HepG2 (cell line): ENCODE results near the gene KAT14. TPM values are rescaled to one million over a fixed set of nuclear protein-coding genes. Genes with fewer than 3 reads are reported as not detected.
A peak's percentile ranks its signal among the peaks of the same experiment; 100 is the strongest.

Experiments
- ATAC-seq: fragments of 200-7000 bp; cut with Tn5 transposase; 3 replicates; pipeline ENCODE4 v1.9.1; 2020; ENCODE audit warnings: mild to moderate bottlenecking, moderate library complexity
- BruUV-seq: library from RNA; stranded (reverse); fragments of 400-500 nt; replicated peaks from 2 replicates; lab custom pipeline; 2021; lab: Mats Ljungman, UMichigan
- CTCF ChIA-PET: fragments of 300-600 bp; formaldehyde crosslinking; extraction: SDS; loops from one replicate; lab custom pipeline; 2021; ENCODE audit warnings: low total read pairs, inconsistent platforms, low intra/inter-chr PET ratio; lab: Yijun Ruan, JAX
- POLR2A ChIA-PET: fragments of 350-600 bp; sonication (Branson Sonifier 250); formaldehyde crosslinking; loops from one replicate; lab custom pipeline; 2020; ENCODE audit warnings: antibody characterized with exemption, inconsistent platforms; lab: Yijun Ruan, JAX
- DNase-seq: peaks from one replicate; pipeline ENCODE4 v3.0.0-alpha.2; 2015; ENCODE audit warnings: low spot score
- FAIRE-seq: peaks from 3 replicates; lab custom pipeline; 2011; peaks lifted over from hg19 to GRCh38; lab: Jason Lieb, UNC
- H2AFZ ChIP-seq: one replicate; pipeline ENCODE4 v1.6.1; 2011; ENCODE audit warnings: low read length, inconsistent platforms
- H3K27ac ChIP-seq: fragments of 300-600 bp; 3 replicates; pipeline ENCODE4 v1.8.0; 2011; ENCODE audit warnings: mixed run types, mild to moderate bottlenecking, mixed read lengths, low read length, inconsistent platforms; ENCODE audit not compliant: insufficient read depth; ENCODE audit errors: extremely low read length
- H3K27me3 ChIP-seq, 2 experiments: fragments of 200-600 bp in 1 of 2; 2 replicates in 1 of 2; 3 replicates in 1 of 2; pipeline versions ENCODE4 v1.6.0 to v1.8.0; 2011; ENCODE audit warnings: low read length in 2 of 2, mild to moderate bottlenecking in 2 of 2, moderate library complexity in 2 of 2, inconsistent platforms in 1 of 2; ENCODE audit not compliant: insufficient read depth in 2 of 2, control insufficient read depth in 1 of 2
- H3K36me3 ChIP-seq, 2 experiments: fragments of 200-600 bp in 1 of 2; replicated peaks in 1 of 2; 2 replicates in 1 of 2; 3 replicates in 1 of 2; pipeline versions ENCODE4 v1.5.1 to v1.8.0; 2011; ENCODE audit warnings: low read length in 2 of 2, inconsistent platforms in 1 of 2; ENCODE audit not compliant: insufficient read depth in 2 of 2, control insufficient read depth in 1 of 2
- H3K4me1 ChIP-seq: 2 replicates; pipeline ENCODE4 v1.5.1; 2012; ENCODE audit warnings: low read length, inconsistent platforms; ENCODE audit not compliant: insufficient read depth
- H3K4me2 ChIP-seq: 2 replicates; pipeline ENCODE4 v1.6.0; 2011; ENCODE audit warnings: low read depth, low read length, inconsistent platforms
- H3K4me3 ChIP-seq, 3 experiments: fragments of 200-600 bp in 1 of 3; sonication (generic), shearing (Covaris generic) in 1 of 3; replicated peaks in 1 of 3; 2 replicates each; pipeline ENCODE4 v1.5.1; 2011 to 2016; ENCODE audit warnings: low read length in 3 of 3, inconsistent platforms in 2 of 3, low read depth in 2 of 3, mild to moderate bottlenecking in 2 of 3, control low read depth in 1 of 3, mixed read lengths in 1 of 3; ENCODE audit not compliant: insufficient read depth in 1 of 3
- H3K79me2 ChIP-seq: one replicate; pipeline ENCODE4 v1.6.1; 2011; ENCODE audit warnings: low read length, inconsistent platforms; ENCODE audit not compliant: insufficient read depth
- H3K9ac ChIP-seq: 2 replicates; pipeline ENCODE4 v1.6.0; 2011; ENCODE audit warnings: mild to moderate bottlenecking, low read depth, low read length, inconsistent platforms; ENCODE audit not compliant: insufficient read depth
- H3K9me3 ChIP-seq: 2 replicates; pipeline ENCODE4 v1.5.1; 2012; ENCODE audit warnings: mild to moderate bottlenecking, low read length
- H4K20me1 ChIP-seq: 2 replicates; pipeline ENCODE4 v1.6.0; 2011; ENCODE audit warnings: inconsistent platforms, mild to moderate bottlenecking, low read length, moderate library complexity; ENCODE audit not compliant: insufficient read depth
- CEBPG ChIP-seq: IDR thresholded peaks from 2 replicates; pipeline ENCODE4 v1.6.1; 2016
- DMAP1 ChIP-seq: IDR thresholded peaks from 2 replicates; pipeline ENCODE4 v1.6.1; 2016
- IRF1 ChIP-seq: sonication (generic); formaldehyde crosslinking; IDR thresholded peaks from 2 replicates; pipeline ENCODE4 v1.4.0; 2020; ENCODE audit warnings: low read depth, mild to moderate bottlenecking, missing genetic modification reagents
- NFE2L1 ChIP-seq: sonication (generic); formaldehyde crosslinking; IDR thresholded peaks from 2 replicates; pipeline ENCODE4 v1.4.0; 2020; ENCODE audit warnings: missing genetic modification reagents, mild to moderate bottlenecking, borderline replicate concordance
- PRMT3 ChIP-seq: sonication (generic); formaldehyde crosslinking; IDR thresholded peaks from 2 replicates; pipeline ENCODE4 v1.8.1; 2022; ENCODE audit warnings: low read depth, mild to moderate bottlenecking, moderate library complexity, missing genetic modification reagents, borderline replicate concordance
- RCOR2 ChIP-seq: IDR thresholded peaks from 2 replicates; pipeline ENCODE4 v1.6.1; 2016; ENCODE audit warnings: missing biosample characterization, missing genetic modification reagents
- TBP ChIP-seq: sonication (generic); formaldehyde crosslinking; IDR thresholded peaks from 2 replicates; pipeline ENCODE4 v1.5.0; 2020; ENCODE audit warnings: missing genetic modification reagents
- ZBTB25 ChIP-seq: IDR thresholded peaks from 2 replicates; pipeline ENCODE4 v1.6.1; 2018; ENCODE audit warnings: missing genetic modification reagents
- ZBTB33 ChIP-seq: sonication (generic); formaldehyde crosslinking; IDR thresholded peaks from 2 replicates; pipeline ENCODE4 v1.4.0; 2020; ENCODE audit warnings: missing genetic modification reagents
- ZNF468 ChIP-seq: sonication (generic); formaldehyde crosslinking; IDR thresholded peaks from 2 replicates; pipeline ENCODE4 v1.8.0; 2022; ENCODE audit warnings: mild to moderate bottlenecking, moderate library complexity, missing genetic modification reagents
- ZNF510 ChIP-seq: sonication (generic); formaldehyde crosslinking; IDR thresholded peaks from 2 replicates; pipeline ENCODE4 v1.4.0; 2020; ENCODE audit warnings: low read depth, mild to moderate bottlenecking, missing genetic modification reagents
- WGBS: methylation state at CpG from one replicate; pipeline ENCODE4 v1.1.6; 2017; ENCODE audit warnings: low lambda C conversion rate; 5-methylcytosine and 5-hydroxymethylcytosine counted together
- in situ Hi-C: cut with HindIII; loops from 2 replicates; pipeline ENCODE4 v1.10.0; 2017; ENCODE audit warnings: low pct_unique_long_range_greater_than_20kb; ENCODE audit not compliant: extremely low pct_ligation_motif_present
- intact Hi-C: fragments of 100-400 bp; cut with micrococcal nuclease; formaldehyde crosslinking; loops from one replicate; pipeline ENCODE4 v1.10.0; 2022; ENCODE audit not compliant: unreplicated experiment
- polyA plus RNA-seq, 8 experiments: library from polyadenylated mRNA; depleted of rRNA in 3 of 8; stranded (reverse) in 7 of 8; unstranded in 1 of 8; fragments of >200 nt; fragmentation: Illumina TruSeq in 4 of 8; extraction: Trizol in 4 of 8; gene quantifications; 2 replicates each; pipeline versions ENCODE4 v1.2.1 to v1.2.3, GENCODE V29; 2011 to 2016; ENCODE audit warnings: low read depth in 4 of 8, missing spikeins in 1 of 8, mixed read lengths in 1 of 8; ENCODE audit not compliant: insufficient read depth in 1 of 8
- total RNA-seq, 5 experiments: library from RNA; depleted of rRNA; stranded (reverse); fragments of >200 nt; fragmentation: Illumina TruSeq; extraction: Trizol; gene quantifications; 2 replicates each; pipeline ENCODE4 v1.2.3, GENCODE V29; 2016; ENCODE audit warnings: low read depth in 1 of 5
- TF ChIP-seq, protein P1 (sequence below): sonication (generic); formaldehyde crosslinking; IDR thresholded peaks from 2 replicates; pipeline ENCODE4 v1.5.0; 2020; ENCODE audit warnings: missing genetic modification reagents
- TF ChIP-seq, protein P2 (sequence below): sonication (generic); formaldehyde crosslinking; IDR thresholded peaks from 2 replicates; pipeline ENCODE4 v1.4.0; 2020; ENCODE audit warnings: mild to moderate bottlenecking, missing genetic modification reagents
- TF ChIP-seq, protein P3 (sequence below): sonication (generic); formaldehyde crosslinking; IDR thresholded peaks from 2 replicates; pipeline ENCODE4 v1.4.0; 2020; ENCODE audit warnings: missing genetic modification reagents

The KAT14 gene
- total and polyA plus RNA-seq, 2 of the 13 experiments (the other 11 are each of a cell fraction or from before 2014, with no cell fraction given): 5.1 to 15.1 TPM

DNA sequence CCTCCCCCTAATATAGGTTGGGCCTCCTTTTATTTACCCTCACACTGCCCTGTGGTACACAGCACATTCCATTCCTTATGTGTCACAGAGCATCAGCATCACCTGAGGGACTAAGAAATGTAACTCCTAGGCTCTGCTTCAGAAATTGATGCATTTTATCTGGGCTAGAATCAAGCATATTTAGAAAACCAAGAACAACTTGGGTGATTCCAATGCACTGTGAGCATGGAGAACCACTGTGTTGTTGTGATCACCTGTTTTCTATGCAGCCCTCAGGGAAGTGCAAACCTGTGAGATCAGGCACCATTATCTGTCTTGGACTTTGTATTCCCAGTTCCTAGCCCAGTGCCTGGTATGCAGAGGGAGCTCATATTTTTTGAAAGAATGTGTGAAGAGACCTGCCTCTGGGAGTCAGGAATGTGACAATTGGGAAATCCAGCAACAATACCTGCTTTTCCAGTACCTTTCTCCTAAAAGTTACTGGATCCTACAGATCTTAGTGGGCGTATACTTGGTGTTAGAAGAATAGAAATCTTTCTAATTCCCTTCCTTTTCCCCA lies 7.0 kb downstream of the KAT14 start:
- ChIA-PET CTCF (no interaction called here), POLR2A (interaction anchor here (0.6 to 1.7 kb wide), 4 partner anchors 32 to 363 kb away, joined by 3 to 8 read pairs (median 3); partner anchors contain the start of genes SEC23B and ZNF133)
- BruUV-seq: no TSS peak
- in situ Hi-C loops (no loop called here), intact Hi-C loops (loop anchor here (5.0 kb wide), 1 partner anchor 133 kb away; no protein-coding TSS in a partner anchor)
- peaks cover 16% of the 10 kb centered on the region for H3K79me2 ChIP-seq
- no peak overlapping the region for H3K9ac ChIP-seq
- H3K9me3 ChIP-seq: no peaks in the 10 kb centered on the region
- DNase-seq (peak; percentile 95), FAIRE-seq (peak; percentile 97), ATAC-seq (peak; percentile 96)
- no peaks in the 10 kb centered on the region for H3K27me3 ChIP-seq
- peak overlapping the region; percentile 49 for H3K27ac ChIP-seq
- H3K4me2 ChIP-seq: peak overlapping the region; percentile 21
- no peak overlapping the region for H2AFZ ChIP-seq
- WGBS: 33% methylated on average over 1 of the region's 1 CpG
- peaks cover 46% of the 10 kb centered on the region for H3K4me1 ChIP-seq
- peaks cover 4% of the 10 kb centered on the region; the same call in 1 of the 2 replicates for H4K20me1 ChIP-seq
- H3K4me3 ChIP-seq: no peak overlapping the region; a peak in 1 of 6 replicates
- peaks cover 3 to 8% of the 10 kb centered on the region in 2 experiments; a peak in 4 of 5 replicates for H3K36me3 ChIP-seq
- TF ChIP-seq, protein P1, sequence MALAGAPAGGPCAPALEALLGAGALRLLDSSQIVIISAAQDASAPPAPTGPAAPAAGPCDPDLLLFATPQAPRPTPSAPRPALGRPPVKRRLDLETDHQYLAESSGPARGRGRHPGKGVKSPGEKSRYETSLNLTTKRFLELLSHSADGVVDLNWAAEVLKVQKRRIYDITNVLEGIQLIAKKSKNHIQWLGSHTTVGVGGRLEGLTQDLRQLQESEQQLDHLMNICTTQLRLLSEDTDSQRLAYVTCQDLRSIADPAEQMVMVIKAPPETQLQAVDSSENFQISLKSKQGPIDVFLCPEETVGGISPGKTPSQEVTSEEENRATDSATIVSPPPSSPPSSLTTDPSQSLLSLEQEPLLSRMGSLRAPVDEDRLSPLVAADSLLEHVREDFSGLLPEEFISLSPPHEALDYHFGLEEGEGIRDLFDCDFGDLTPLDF (CRISPR knock-in tag): no peak
- TF ChIP-seq ZBTB25 (CRISPR knock-in tag): no peak
- TF ChIP-seq NFE2L1 (CRISPR knock-in tag): no peak
- TF ChIP-seq CEBPG: peak; percentile 73; the same call in 1 of the 2 replicates
- 0 out of 2 replicates have a peak, but pooled peaks have one; percentile 32 for TF ChIP-seq DMAP1
- peak; percentile 90 for TF ChIP-seq RCOR2
- TF ChIP-seq PRMT3 (CRISPR knock-in tag): no peak
- no peak for TF ChIP-seq ZBTB33 (CRISPR knock-in tag)
- TF ChIP-seq, protein P2, sequence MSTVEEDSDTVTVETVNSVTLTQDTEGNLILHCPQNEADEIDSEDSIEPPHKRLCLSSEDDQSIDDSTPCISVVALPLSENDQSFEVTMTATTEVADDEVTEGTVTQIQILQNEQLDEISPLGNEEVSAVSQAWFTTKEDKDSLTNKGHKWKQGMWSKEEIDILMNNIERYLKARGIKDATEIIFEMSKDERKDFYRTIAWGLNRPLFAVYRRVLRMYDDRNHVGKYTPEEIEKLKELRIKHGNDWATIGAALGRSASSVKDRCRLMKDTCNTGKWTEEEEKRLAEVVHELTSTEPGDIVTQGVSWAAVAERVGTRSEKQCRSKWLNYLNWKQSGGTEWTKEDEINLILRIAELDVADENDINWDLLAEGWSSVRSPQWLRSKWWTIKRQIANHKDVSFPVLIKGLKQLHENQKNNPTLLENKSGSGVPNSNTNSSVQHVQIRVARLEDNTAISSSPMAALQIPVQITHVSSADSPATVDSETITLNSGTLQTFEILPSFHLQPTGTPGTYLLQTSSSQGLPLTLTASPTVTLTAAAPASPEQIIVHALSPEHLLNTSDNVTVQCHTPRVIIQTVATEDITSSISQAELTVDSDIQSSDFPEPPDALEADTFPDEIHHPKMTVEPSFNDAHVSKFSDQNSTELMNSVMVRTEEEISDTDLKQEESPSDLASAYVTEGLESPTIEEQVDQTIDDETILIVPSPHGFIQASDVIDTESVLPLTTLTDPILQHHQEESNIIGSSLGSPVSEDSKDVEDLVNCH: no peak
- TF ChIP-seq ZNF468: no peak
- no peak for TF ChIP-seq ZNF510 (CRISPR knock-in tag)
- TF ChIP-seq, protein P3, sequence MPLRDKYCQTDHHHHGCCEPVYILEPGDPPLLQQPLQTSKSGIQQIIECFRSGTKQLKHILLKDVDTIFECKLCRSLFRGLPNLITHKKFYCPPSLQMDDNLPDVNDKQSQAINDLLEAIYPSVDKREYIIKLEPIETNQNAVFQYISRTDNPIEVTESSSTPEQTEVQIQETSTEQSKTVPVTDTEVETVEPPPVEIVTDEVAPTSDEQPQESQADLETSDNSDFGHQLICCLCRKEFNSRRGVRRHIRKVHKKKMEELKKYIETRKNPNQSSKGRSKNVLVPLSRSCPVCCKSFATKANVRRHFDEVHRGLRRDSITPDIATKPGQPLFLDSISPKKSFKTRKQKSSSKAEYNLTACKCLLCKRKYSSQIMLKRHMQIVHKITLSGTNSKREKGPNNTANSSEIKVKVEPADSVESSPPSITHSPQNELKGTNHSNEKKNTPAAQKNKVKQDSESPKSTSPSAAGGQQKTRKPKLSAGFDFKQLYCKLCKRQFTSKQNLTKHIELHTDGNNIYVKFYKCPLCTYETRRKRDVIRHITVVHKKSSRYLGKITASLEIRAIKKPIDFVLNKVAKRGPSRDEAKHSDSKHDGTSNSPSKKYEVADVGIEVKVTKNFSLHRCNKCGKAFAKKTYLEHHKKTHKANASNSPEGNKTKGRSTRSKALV (CRISPR knock-in tag): no peak
- no peak for TF ChIP-seq IRF1 (CRISPR knock-in tag)
- no peak for TF ChIP-seq TBP (CRISPR knock-in tag)
